RWPE2 (cell line): ENCODE results near the gene CREG2.

ENCODE experiments used
- ATAC-seq: fragments of 200-7000 bp; cut with Tn5 transposase; 3 replicates; pipeline ENCODE4 v1.9.1; 2021; ENCODE audit warnings: low read depth
- DNase-seq: peaks from one replicate; pipeline ENCODE4 v3.0.0-alpha.2; 2020; ENCODE audit warnings: low spot score
- H3K27ac ChIP-seq: fragments of 450-650 bp; 2 replicates; pipeline ENCODE4 v1.5.1; 2017; ENCODE audit warnings: mild to moderate bottlenecking; ENCODE audit not compliant: poor library complexity, severe bottlenecking
- H3K27me3 ChIP-seq: fragments of 250-450 bp; sonication (Bioruptor Pico); 2 replicates; pipeline ENCODE4 v1.5.1; 2021; ENCODE audit warnings: mild to moderate bottlenecking, moderate library complexity; ENCODE audit not compliant: insufficient read depth, poor library complexity, severe bottlenecking
- H3K36me3 ChIP-seq: fragments of 250-450 bp; sonication (Bioruptor Pico); 2 replicates; pipeline ENCODE4 v1.5.1; 2020; ENCODE audit warnings: low read depth, mild to moderate bottlenecking, moderate library complexity
- H3K4me1 ChIP-seq: fragments of 250-450 bp; sonication (Bioruptor Pico); 2 replicates; pipeline ENCODE4 v1.5.1; 2021; ENCODE audit warnings: mild to moderate bottlenecking, moderate library complexity; ENCODE audit not compliant: insufficient read depth, poor library complexity, severe bottlenecking
- H3K4me3 ChIP-seq: fragments of 250-450 bp; sonication (Bioruptor Pico); 2 replicates; pipeline ENCODE4 v1.5.1; 2021; ENCODE audit warnings: mild to moderate bottlenecking, moderate library complexity; ENCODE audit not compliant: severe bottlenecking
- H3K9me3 ChIP-seq: fragments of 250-450 bp; sonication (Bioruptor Pico); 2 replicates; pipeline ENCODE4 v1.5.1; 2021; ENCODE audit warnings: mild to moderate bottlenecking, moderate library complexity; ENCODE audit not compliant: severe bottlenecking
- CTCF ChIP-seq: fragments of 450-650 bp; IDR thresholded peaks from one replicate; pipeline ENCODE4 v1.5.1; 2017; ENCODE audit warnings: mild to moderate bottlenecking, moderate library complexity; ENCODE audit not compliant: poor library complexity, severe bottlenecking

Gene CREG2

DNA sequence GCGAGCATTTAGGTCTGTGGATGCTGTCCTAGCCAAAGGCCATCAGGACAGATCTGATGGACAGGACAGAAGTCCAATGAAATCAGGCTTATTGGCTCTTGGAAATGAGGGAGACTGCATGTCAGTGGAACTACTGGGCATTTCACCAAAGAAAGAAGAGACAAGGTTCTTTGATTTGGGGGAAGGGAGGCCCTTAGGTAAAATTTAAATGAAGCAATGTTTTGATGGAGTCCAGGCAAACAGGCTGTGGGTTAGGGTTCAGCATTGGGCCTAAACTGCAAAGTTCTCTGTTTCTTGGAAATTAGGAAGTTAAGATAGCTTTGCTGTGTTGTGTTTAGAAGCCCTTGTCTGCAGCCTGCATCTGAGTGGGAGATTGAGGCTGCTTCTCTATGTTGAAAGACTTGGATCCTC lies 47.2 kb downstream of the CREG2 start:
- no peak for TF ChIP-seq CTCF
- Histone ChIP-seq H3K9me3 (no peaks in the 10 kb centered on the region), H3K4me1 (peaks cover 8% of the 10 kb centered on the region), H3K27ac (no peak overlapping the region), H3K4me3 (no peak overlapping the region), H3K36me3 (no peaks in the 10 kb centered on the region), H3K27me3 (no peaks in the 10 kb centered on the region)
- ATAC-seq (no peak), DNase-seq (no peak)

- H3K4me3 ChIP-seq: no peak overlapping the region
- H3K27me3 ChIP-seq: no peaks in the 10 kb centered on the region
- peaks cover 8% of the 10 kb centered on the region for H3K4me1 ChIP-seq
- no peak overlapping the region for H3K27ac ChIP-seq
- no peaks in the 10 kb centered on the region for H3K36me3 ChIP-seq
- no peak for TF ChIP-seq CTCF
- H3K9me3 ChIP-seq: no peaks in the 10 kb centered on the region
- ATAC-seq (no peak), DNase-seq (no peak)
Measured at GRCh38 chr2:101339266-101339880, 47.9 kb downstream of the CREG2 start.

GRCh38 chr2:101337877-101338276 lies 49.4 kb downstream of the CREG2 start:
- H3K27me3 ChIP-seq: no peaks in the 10 kb centered on the region
- DNase-seq (no peak), ATAC-seq (peak; percentile 67)
- peaks cover 8% of the 10 kb centered on the region for H3K4me1 ChIP-seq
- H3K27ac ChIP-seq: peak overlapping the region; percentile 36
- H3K9me3 ChIP-seq: no peaks in the 10 kb centered on the region
- no peaks in the 10 kb centered on the region for H3K36me3 ChIP-seq
- no peak for TF ChIP-seq CTCF
- H3K4me3 ChIP-seq: no peak overlapping the region

- no peak overlapping the region for H3K4me3 ChIP-seq
- H3K27me3 ChIP-seq: no peaks in the 10 kb centered on the region
- no peak for TF ChIP-seq CTCF
- ATAC-seq: no peak
- H3K9me3 ChIP-seq: no peaks in the 10 kb centered on the region
- no peaks in the 10 kb centered on the region for H3K36me3 ChIP-seq
- no peak for DNase-seq
- no peak overlapping the region for H3K27ac ChIP-seq
- peaks cover 31% of the 10 kb centered on the region for H3K4me1 ChIP-seq
Measured at GRCh38 chr2:101332885-101333766, 54.2 kb downstream of the CREG2 start.

DNA sequence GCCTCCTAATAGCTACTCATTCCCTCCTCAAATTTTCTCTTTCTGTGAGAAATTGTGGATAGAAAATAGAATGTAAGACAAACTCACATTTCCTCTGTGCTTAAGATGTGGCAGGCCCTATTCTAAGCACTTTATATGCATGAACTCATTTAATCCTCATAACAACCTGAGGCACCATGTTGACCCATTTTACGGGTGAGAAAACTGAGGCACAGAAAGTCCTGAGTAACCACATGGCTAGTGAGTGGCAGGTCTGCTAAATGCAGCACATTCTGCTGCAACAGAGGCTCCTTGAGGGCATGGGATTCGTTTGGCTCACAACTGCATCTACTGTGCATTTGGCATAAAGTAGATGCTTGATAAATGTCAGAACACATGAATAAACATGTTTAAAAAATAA lies 56.1 kb downstream of the CREG2 start:
- H3K27me3 ChIP-seq: no peaks in the 10 kb centered on the region
- H3K4me3 ChIP-seq: no peak overlapping the region
- H3K36me3 ChIP-seq: no peaks in the 10 kb centered on the region
- DNase-seq (no peak), ATAC-seq (no peak)
- H3K27ac ChIP-seq: peak overlapping the region; percentile 99
- no peaks in the 10 kb centered on the region for H3K9me3 ChIP-seq
- peaks cover 35% of the 10 kb centered on the region for H3K4me1 ChIP-seq
- no peak for TF ChIP-seq CTCF
